Breast epithelium (tissue), 4 donors: ENCODE measurements around the gene PGP. TPM values are rescaled to one million over a fixed set of nuclear protein-coding genes. Genes with fewer than 3 reads are reported as not detected.
A peak's percentile ranks its signal among the peaks of the same experiment; 100 is the strongest.
"Not testable (repeated sequence)": the region's sequence is repeated elsewhere in the genome, so short reads cannot be mapped to it uniquely, and the experiment has no call there.

Source experiments
- DNase-seq, 2 donors: peaks; one replicate each; pipeline ENCODE4 v3.0.0-alpha.2; 2019; ENCODE audit warnings: low spot score in 2 of 2
- H3K27ac ChIP-seq, 2 donors: fragments of 200-600 bp; sonication (generic) in 1 of 2; one replicate each; pipeline ENCODE4 v1.5.1; 2016 to 2019; ENCODE audit warnings: mild to moderate bottlenecking in 1 of 2
- H3K27me3 ChIP-seq, 2 donors: fragments of 200-600 bp; sonication (generic) in 1 of 2; one replicate each; pipeline versions ENCODE4 v1.5.1 to v1.6.0; 2017 to 2019; ENCODE audit warnings: control low read depth in 1 of 2, mild to moderate bottlenecking in 1 of 2
- H3K36me3 ChIP-seq: fragments of 200-600 bp; one replicate; pipeline ENCODE4 v1.5.1; 2019
- H3K4me1 ChIP-seq, 2 donors: fragments of 200-600 bp; sonication (generic); one replicate each; pipeline ENCODE4 v1.5.1; 2016 to 2019; ENCODE audit warnings: control low read depth in 1 of 2
- H3K4me3 ChIP-seq, 3 donors: fragments of 200-600 bp; sonication (generic); 1 replicate in 2 of 3; 2 replicates in 1 of 3; pipeline ENCODE4 v1.5.1; 2016 to 2019; ENCODE audit warnings: mild to moderate bottlenecking in 3 of 3, moderate library complexity in 2 of 3
- H3K9me3 ChIP-seq, 2 donors: fragments of 200-600 bp; sonication (generic) in 1 of 2; one replicate each; pipeline ENCODE4 v1.5.1; 2016 to 2019; ENCODE audit warnings: control low read depth in 1 of 2
- CTCF ChIP-seq, 3 donors: fragments of 450-650 bp; IDR thresholded peaks; one replicate each; pipeline ENCODE4 v1.5.1; 2016 to 2017; ENCODE audit warnings: antibody characterized with exemption in 3 of 3, mild to moderate bottlenecking in 3 of 3, moderate library complexity in 3 of 3
- POLR2A ChIP-seq: fragments of 450-650 bp; IDR thresholded peaks from one replicate; pipeline ENCODE4 v1.6.1; 2016; ENCODE audit warnings: antibody characterized with exemption, mild to moderate bottlenecking, moderate library complexity
- POLR2AphosphoS5 ChIP-seq, 3 donors: sonication (generic); formaldehyde crosslinking; IDR thresholded peaks; one replicate each; pipeline ENCODE4 v1.6.1; 2017; ENCODE audit warnings: antibody characterized with exemption in 3 of 3
- intact Hi-C: fragments of 100-400 bp; cut with DNase I; formaldehyde crosslinking; loops from one replicate; pipeline ENCODE4 v1.15.1; 2023; ENCODE audit warnings: low total_unique reads
- total RNA-seq, 3 donors: library from RNA; depleted of rRNA; stranded (reverse); fragments of >200 nt; gene quantifications; one replicate each; pipeline ENCODE4 v1.1.0, GENCODE V29; 2016

The PGP gene
- total RNA-seq, 3 donors from 2014 or later: 9.1 to 14.7 (median 12.9) TPM

GRCh38 chr16:2206420-2206779 lies 8.2 kb downstream of the PGP start:
- peak overlapping the region; percentile 91 to 99 for H3K27ac ChIP-seq
- intact Hi-C loops: no loop called here

GRCh38 chr16:2205967-2206313 lies 8.7 kb downstream of the PGP start:
- TF ChIP-seq POLR2AphosphoS5 (IDR thresholded peaks at IDR 0.05) (no peak), CTCF (IDR thresholded peaks at IDR 0.05) (no peak), POLR2A (no peak)
- peaks cover 8 to 10% of the 10 kb centered on the region in 2 donors for H3K4me1 ChIP-seq
- H3K4me3 ChIP-seq: peak overlapping the region; percentile 62 to 80 (median 79)
- H3K27me3 ChIP-seq: no peaks in the 10 kb centered on the region
- peak overlapping the region; percentile 91 to 99 for H3K27ac ChIP-seq
- H3K36me3 ChIP-seq: no peaks in the 10 kb centered on the region
- no peak for DNase-seq
- H3K9me3 ChIP-seq: no peaks in the 10 kb centered on the region
- intact Hi-C loops: no loop called here

More at GRCh38 chr16:2206420-2206779, 8.2 kb downstream of the PGP start:
- peaks cover 8 to 10% of the 10 kb centered on the region in 2 donors for H3K4me1 ChIP-seq
- no peaks in the 10 kb centered on the region for H3K27me3 ChIP-seq
- TF ChIP-seq POLR2AphosphoS5 (IDR thresholded peaks at IDR 0.05) (no peak), CTCF (IDR thresholded peaks at IDR 0.05) (no peak), POLR2A (no peak)
- no peaks in the 10 kb centered on the region for H3K36me3 ChIP-seq
- H3K9me3 ChIP-seq: no peaks in the 10 kb centered on the region
- no peak for DNase-seq
- H3K4me3 ChIP-seq: peak overlapping the region in 2 of 3 donors; percentile 62 to 80

GRCh38 chr16:2205104-2205966 lies 9.3 kb downstream of the PGP start, which contains the start of gene MLST8:
MLST8 (plus strand) TSS chr16:2205454; CDS start chr16:2206086, 632 bp downstream.
- Histone ChIP-seq H3K27me3 (no peaks in the 10 kb centered on the region), H3K9me3 (no peaks in the 10 kb centered on the region), H3K36me3 (no peaks in the 10 kb centered on the region), H3K27ac (peak within 1 kb of the TSS; percentile 91 to 99), H3K4me3 (peak within 1 kb of the TSS; percentile 62 to 80 (median 79)), H3K4me1 (peaks cover 8 to 10% of the 10 kb centered on the region in 2 donors)
- intact Hi-C loops: no loop called here
- peak; percentile 76 to 84 for DNase-seq
- TF ChIP-seq CTCF (IDR thresholded peaks at IDR 0.05): peak in 1 of 3 donors; percentile 11
- peak; percentile 50 for TF ChIP-seq POLR2A
- peak; percentile 89 to 92 (median 92) for TF ChIP-seq POLR2AphosphoS5 (IDR thresholded peaks at IDR 0.05)

- intact Hi-C loops: no loop called here
- TF ChIP-seq CTCF (IDR thresholded peaks at IDR 0.05) (no peak), POLR2A (no peak), POLR2AphosphoS5 (IDR thresholded peaks at IDR 0.05) (no peak)
- Histone ChIP-seq H3K27ac (peak overlapping the region; percentile 91 to 99), H3K36me3 (no peaks in the 10 kb centered on the region), H3K9me3 (no peaks in the 10 kb centered on the region), H3K27me3 (no peaks in the 10 kb centered on the region), H3K4me3 (peak overlapping the region; percentile 62 to 80 (median 79)), H3K4me1 (peaks cover 8 to 10% of the 10 kb centered on the region in 2 donors)
- no peak for DNase-seq
Measured at GRCh38 chr16:2204416-2205103, 10.1 kb downstream of the PGP start.

GRCh38 chr16:2203119-2203688 lies 11.4 kb downstream of the PGP start:
- H3K36me3 ChIP-seq, H3K27me3 ChIP-seq, intact Hi-C loops, H3K9me3 ChIP-seq, DNase-seq, H3K27ac ChIP-seq, H3K4me3 ChIP-seq: not testable (repeated sequence)
- peaks cover 8 to 10% of the 10 kb centered on the region in 2 donors for H3K4me1 ChIP-seq
